ENCODE data around the gene LRRC3C. TPM values are rescaled to one million over a fixed set of nuclear protein-coding genes. Genes with fewer than 3 reads are reported as not detected.

Gene LRRC3C
- total and polyA plus RNA-seq, 4 donors = not detected

- H3K4me3 ChIP-seq (ENCODE audit: low read length in 2 of 2) = peak overlapping the region; percentile 22 to 77
- H3K27me3 ChIP-seq (ENCODE audit: control insufficient read depth in 1 of 2, insufficient read depth in 2 of 2, low read length in 1 of 2) = no peaks in the 10 kb centered on the region
- DNase-seq (peak; percentile 71 to 81), ATAC-seq (ENCODE audit: low FRiP score) (peak; percentile 70)
- WGBS, 2 donors = 14 to 15% methylated on average over 17 of the region's 17 CpGs
- H3K9me3 ChIP-seq (ENCODE audit: control insufficient read depth, low read length) = no peaks in the 10 kb centered on the region
- H3K36me3 ChIP-seq (ENCODE audit: control insufficient read depth in 1 of 2, insufficient read depth in 2 of 2, low read length in 1 of 2) = peaks cover 0 to 3% of the 10 kb centered on the region in 2 donors
- intact Hi-C loops (cut with DNase I) = loop anchor here (2.0 to 5.0 kb wide), 2 partner anchors 25 to 49 kb away; no protein-coding TSS in a partner anchor
- peaks cover 3 to 6% of the 10 kb centered on the region in 2 donors for H3K4me1 ChIP-seq (ENCODE audit: control insufficient read depth in 1 of 2, insufficient read depth in 2 of 2, low read length in 2 of 2)
- H3K27ac ChIP-seq (ENCODE audit: low read depth in 1 of 2, low read length in 2 of 2) = peak overlapping the region; percentile 99 to 100
These were observed 661 bp downstream of the LRRC3C start for GRCh38 chr17:39927929-39928857.

- 4 to 8% methylated on average over 8 of the region's 8 CpGs for WGBS, 2 donors
- Histone ChIP-seq H3K9me3 (ENCODE audit: control insufficient read depth, low read length) (no peaks in the 10 kb centered on the region), H3K4me3 (ENCODE audit: low read length in 2 of 2) (peak overlapping the region in 1 of 2 donors; percentile 77), H3K27me3 (ENCODE audit: control insufficient read depth in 1 of 2, insufficient read depth in 2 of 2, low read length in 1 of 2) (no peaks in the 10 kb centered on the region), H3K36me3 (ENCODE audit: control insufficient read depth in 1 of 2, insufficient read depth in 2 of 2, low read length in 1 of 2) (no peaks in the 10 kb centered on the region), H3K4me1 (ENCODE audit: control insufficient read depth in 1 of 2, insufficient read depth in 2 of 2, low read length in 2 of 2) (peaks cover 3 to 6% of the 10 kb centered on the region in 2 donors), H3K27ac (ENCODE audit: low read depth in 1 of 2, low read length in 2 of 2) (peak overlapping the region; percentile 99 to 100)
- peak; percentile 27 for ATAC-seq (ENCODE audit: low FRiP score)
- intact Hi-C loops (cut with DNase I) = loop anchor here (2.0 to 5.0 kb wide), 2 partner anchors 24 to 48 kb away; no protein-coding TSS in a partner anchor
- DNase-seq = no peak
These were observed 1.5 kb downstream of the LRRC3C start for GRCh38 chr17:39928858-39929645.

DNA sequence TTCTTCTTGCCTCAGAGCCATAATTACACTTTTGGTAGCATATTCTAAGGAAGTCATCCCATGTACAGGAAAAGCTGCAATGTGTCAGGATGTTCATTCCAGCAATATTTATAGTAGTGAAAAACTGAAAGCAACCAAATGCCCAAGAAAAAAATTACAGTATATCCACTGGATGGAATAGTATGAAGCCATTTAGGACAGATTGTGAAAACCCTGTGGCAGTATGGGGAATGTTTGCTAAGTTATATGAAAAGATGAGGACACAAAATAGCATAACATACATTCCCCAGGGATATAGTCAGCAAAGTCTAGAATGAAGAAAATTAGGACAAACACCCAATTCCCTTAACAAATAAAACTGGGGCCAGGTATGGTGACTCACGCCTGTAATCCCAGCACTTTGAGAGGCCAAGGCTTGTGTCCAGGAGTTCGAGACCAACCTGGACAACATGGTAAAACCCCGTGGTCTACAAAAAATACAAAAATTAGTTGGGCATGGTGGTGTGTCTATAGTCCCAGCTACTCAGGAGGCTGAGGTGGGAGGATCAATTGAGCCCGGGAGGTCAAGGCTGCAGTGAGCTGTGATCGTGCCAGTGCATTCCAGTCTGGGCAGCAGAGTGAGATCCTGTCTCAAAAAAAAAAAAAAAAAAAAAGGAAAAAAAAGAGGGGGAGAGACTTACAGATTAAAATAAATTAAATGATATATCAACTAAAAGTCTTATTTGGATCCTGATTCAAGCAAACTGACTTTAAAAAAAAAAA lies 2.3 kb downstream of the LRRC3C start:
- DNase-seq = no peak
- Histone ChIP-seq H3K36me3 (ENCODE audit: control insufficient read depth in 1 of 2, insufficient read depth in 2 of 2, low read length in 1 of 2) (no peaks in the 10 kb centered on the region), H3K9me3 (ENCODE audit: control insufficient read depth, low read length) (no peaks in the 10 kb centered on the region), H3K4me1 (ENCODE audit: control insufficient read depth in 1 of 2, insufficient read depth in 2 of 2, low read length in 2 of 2) (peaks cover 3 to 6% of the 10 kb centered on the region in 2 donors), H3K27me3 (ENCODE audit: control insufficient read depth in 1 of 2, insufficient read depth in 2 of 2, low read length in 1 of 2) (no peaks in the 10 kb centered on the region), H3K27ac (ENCODE audit: low read depth in 1 of 2, low read length in 2 of 2) (peak overlapping the region; percentile 80), H3K4me3 (ENCODE audit: low read length in 2 of 2) (no peak overlapping the region)
- intact Hi-C loops (cut with DNase I) = loop anchor here (2.0 to 5.0 kb wide), 2 partner anchors 23 to 47 kb away; no protein-coding TSS in a partner anchor
- ATAC-seq (ENCODE audit: low FRiP score) = no peak
- 28% methylated on average over 5 of the region's 5 CpGs for WGBS, 2 donors

DNA sequence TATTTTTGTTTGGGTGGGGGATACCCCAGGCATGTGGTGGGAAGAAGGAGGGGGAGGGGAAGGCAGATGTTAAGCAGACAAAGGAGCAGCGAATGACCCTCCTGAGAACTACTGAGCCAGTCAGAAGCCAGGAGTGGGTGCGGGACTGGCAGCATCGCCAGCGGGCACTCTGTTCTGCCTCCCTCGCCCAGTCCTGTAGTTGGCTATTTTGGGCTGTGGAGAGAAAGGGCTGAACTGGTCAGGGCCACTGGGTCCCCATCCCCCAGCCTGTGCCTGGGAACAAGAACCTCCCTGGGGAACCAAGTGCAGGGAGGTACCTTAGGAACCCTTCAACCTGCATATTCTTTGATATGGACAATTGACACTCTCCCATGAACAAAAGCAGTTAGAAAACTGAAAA lies 6.4 kb downstream of the LRRC3C start:
- Histone ChIP-seq H3K27me3 (ENCODE audit: control insufficient read depth in 1 of 2, insufficient read depth in 2 of 2, low read length in 1 of 2) (no peaks in the 10 kb centered on the region), H3K4me3 (ENCODE audit: low read length in 2 of 2) (no peak overlapping the region), H3K27ac (ENCODE audit: low read depth in 1 of 2, low read length in 2 of 2) (no peak overlapping the region), H3K4me1 (ENCODE audit: control insufficient read depth in 1 of 2, insufficient read depth in 2 of 2, low read length in 2 of 2) (peaks cover 0 to under 1% of the 10 kb centered on the region in 2 donors), H3K9me3 (ENCODE audit: control insufficient read depth, low read length) (no peaks in the 10 kb centered on the region), H3K36me3 (ENCODE audit: control insufficient read depth in 1 of 2, insufficient read depth in 2 of 2, low read length in 1 of 2) (no peaks in the 10 kb centered on the region)
- intact Hi-C loops (cut with DNase I) = no loop called here
- DNase-seq (no peak), ATAC-seq (ENCODE audit: low FRiP score) (no peak)
- 30 to 31% methylated on average over 5 of the region's 5 CpGs for WGBS, 2 donors

GRCh38 chr17:39934324-39934723 lies 6.8 kb downstream of the LRRC3C start:
- H3K27me3 ChIP-seq (ENCODE audit: control insufficient read depth in 1 of 2, insufficient read depth in 2 of 2, low read length in 1 of 2) = no peaks in the 10 kb centered on the region
- 75 to 77% methylated on average over 5 of the region's 5 CpGs for WGBS, 2 donors
- DNase-seq (no peak), ATAC-seq (ENCODE audit: low FRiP score) (no peak)
- no peak overlapping the region for H3K27ac ChIP-seq (ENCODE audit: low read depth in 1 of 2, low read length in 2 of 2)
- H3K4me3 ChIP-seq (ENCODE audit: low read length in 2 of 2) = no peak overlapping the region
- H3K36me3 ChIP-seq (ENCODE audit: control insufficient read depth in 1 of 2, insufficient read depth in 2 of 2, low read length in 1 of 2) = no peaks in the 10 kb centered on the region
- H3K4me1 ChIP-seq (ENCODE audit: control insufficient read depth in 1 of 2, insufficient read depth in 2 of 2, low read length in 2 of 2) = no peaks in the 10 kb centered on the region
- intact Hi-C loops (cut with DNase I) = no loop called here
- H3K9me3 ChIP-seq (ENCODE audit: control insufficient read depth, low read length) = no peaks in the 10 kb centered on the region

GRCh38 chr17:39935909-39936308 lies 8.4 kb downstream of the LRRC3C start:
- WGBS, 2 donors = 59 to 72% methylated on average over 3 of the region's 3 CpGs
- ATAC-seq (ENCODE audit: low FRiP score) (no peak), DNase-seq (no peak)
- no peak overlapping the region for H3K4me3 ChIP-seq (ENCODE audit: low read length in 2 of 2)
- intact Hi-C loops (cut with DNase I) = no loop called here
- no peaks in the 10 kb centered on the region for H3K36me3 ChIP-seq (ENCODE audit: control insufficient read depth in 1 of 2, insufficient read depth in 2 of 2, low read length in 1 of 2)
- no peak overlapping the region for H3K27ac ChIP-seq (ENCODE audit: low read depth in 1 of 2, low read length in 2 of 2)
- no peaks in the 10 kb centered on the region for H3K4me1 ChIP-seq (ENCODE audit: control insufficient read depth in 1 of 2, insufficient read depth in 2 of 2, low read length in 2 of 2)
- no peaks in the 10 kb centered on the region for H3K9me3 ChIP-seq (ENCODE audit: control insufficient read depth, low read length)
- no peaks in the 10 kb centered on the region for H3K27me3 ChIP-seq (ENCODE audit: control insufficient read depth in 1 of 2, insufficient read depth in 2 of 2, low read length in 1 of 2)

DNA sequence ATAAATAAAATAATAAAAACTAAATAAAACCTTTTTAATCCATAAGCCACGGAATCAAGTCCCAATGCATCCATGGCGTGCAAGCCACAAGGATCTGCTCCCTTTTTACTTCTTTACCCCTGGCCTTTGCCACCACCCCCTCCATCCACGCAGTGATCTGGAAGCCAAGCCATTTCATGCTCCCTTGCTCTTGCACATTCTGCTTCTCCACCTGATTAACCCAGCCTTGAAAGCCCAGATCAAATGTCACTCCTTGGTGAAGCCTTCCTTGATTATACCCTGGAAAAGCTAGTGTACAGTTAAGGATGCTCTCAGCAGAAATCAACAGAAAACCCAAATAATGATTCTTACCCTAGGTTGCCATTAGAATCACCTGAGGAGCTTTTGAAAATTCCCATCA lies 9.9 kb downstream of the LRRC3C start:
- H3K9me3 ChIP-seq (ENCODE audit: control insufficient read depth, low read length) = no peaks in the 10 kb centered on the region
- no peak overlapping the region for H3K4me3 ChIP-seq (ENCODE audit: low read length in 2 of 2)
- no peaks in the 10 kb centered on the region for H3K4me1 ChIP-seq (ENCODE audit: control insufficient read depth in 1 of 2, insufficient read depth in 2 of 2, low read length in 2 of 2)
- H3K27me3 ChIP-seq (ENCODE audit: control insufficient read depth in 1 of 2, insufficient read depth in 2 of 2, low read length in 1 of 2) = no peaks in the 10 kb centered on the region
- no peak overlapping the region for H3K27ac ChIP-seq (ENCODE audit: low read depth in 1 of 2, low read length in 2 of 2)
- H3K36me3 ChIP-seq (ENCODE audit: control insufficient read depth in 1 of 2, insufficient read depth in 2 of 2, low read length in 1 of 2) = no peaks in the 10 kb centered on the region
- ATAC-seq (ENCODE audit: low FRiP score) (no peak), DNase-seq (no peak)
- intact Hi-C loops (cut with DNase I) = no loop called here
- 94 to 96% methylated on average over 3 of the region's 3 CpGs for WGBS, 2 donors

- H3K36me3 ChIP-seq (ENCODE audit: control insufficient read depth in 1 of 2, insufficient read depth in 2 of 2, low read length in 1 of 2) = no peaks in the 10 kb centered on the region
- WGBS, 2 donors = 67 to 70% methylated on average over 8 of the region's 8 CpGs
- no peaks in the 10 kb centered on the region for H3K4me1 ChIP-seq (ENCODE audit: control insufficient read depth in 1 of 2, insufficient read depth in 2 of 2, low read length in 2 of 2)
- H3K27ac ChIP-seq (ENCODE audit: low read depth in 1 of 2, low read length in 2 of 2) = no peak overlapping the region
- H3K9me3 ChIP-seq (ENCODE audit: control insufficient read depth, low read length) = no peaks in the 10 kb centered on the region
- DNase-seq (no peak), ATAC-seq (ENCODE audit: low FRiP score) (no peak)
- no peak overlapping the region for H3K4me3 ChIP-seq (ENCODE audit: low read length in 2 of 2)
- intact Hi-C loops (cut with DNase I) = no loop called here
- H3K27me3 ChIP-seq (ENCODE audit: control insufficient read depth in 1 of 2, insufficient read depth in 2 of 2, low read length in 1 of 2) = no peaks in the 10 kb centered on the region
These were observed 10.8 kb downstream of the LRRC3C start for GRCh38 chr17:39938140-39938869.

Data from aorta (tissue), 5 donors.